GM21825 (cell line): ENCODE measurements around the gene MYF6.

Source experiments
- ATAC-seq: cut with Tn5 transposase; IDR thresholded peaks from one replicate; pipeline ENCODE4 v1.9.1; 2021; ENCODE audit warnings: mild to moderate bottlenecking, moderate library complexity; ENCODE audit not compliant: unreplicated experiment

The MYF6 gene

GRCh38 chr12:80754274-80754673 is 46.8 kb downstream of the MYF6 start:
- ATAC-seq: no peak

- ATAC-seq: no peak
Measured at GRCh38 chr12:80756875-80757274, 49.4 kb downstream of the MYF6 start.
